ENCODE results near the gene SFSWAP.

- TF ChIP-seq CTCF (IDR thresholded peaks at IDR 0.05), result no peak
- no peak for TF ChIP-seq EP300 (IDR thresholded peaks at IDR 0.05)
- TF ChIP-seq POLR2AphosphoS5 (IDR thresholded peaks at IDR 0.05), result no peak
Measured at GRCh38 chr12:131725503-131725902, 14.6 kb downstream of the SFSWAP start.

All from stomach (tissue), 4 donors.